GM12874 (cell line): ENCODE data around the gene STAM2.

Experiments used
- TF ChIP-seq, protein P1 (sequence below): IDR thresholded peaks from 2 replicates; pipeline ENCODE4 v1.5.1; 2011; ENCODE audit warnings: low read depth, mild to moderate bottlenecking, control low read depth, low read length, moderate library complexity; ENCODE audit not compliant: insufficient read depth

Gene STAM2

DNA sequence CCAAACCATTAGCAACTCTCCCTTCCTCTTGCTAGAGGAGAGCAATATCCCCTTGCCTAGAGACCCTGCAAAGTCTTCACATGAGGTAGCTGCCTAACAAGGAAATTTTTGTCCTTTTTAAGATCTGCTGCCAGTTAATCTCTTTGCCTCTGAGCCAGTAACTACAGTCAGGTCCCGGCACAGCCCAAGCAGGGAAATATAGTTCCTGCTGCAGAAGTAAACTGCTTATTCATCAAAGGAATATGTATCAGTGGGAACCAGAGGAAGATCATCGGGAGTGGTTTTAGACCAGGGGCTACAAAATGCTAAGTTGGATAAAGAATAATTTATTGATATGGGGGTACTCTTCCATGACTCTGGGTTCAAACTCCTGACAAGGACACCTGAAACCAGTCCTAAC lies 107.3 kb downstream of the STAM2 start:
- TF ChIP-seq, protein P1, sequence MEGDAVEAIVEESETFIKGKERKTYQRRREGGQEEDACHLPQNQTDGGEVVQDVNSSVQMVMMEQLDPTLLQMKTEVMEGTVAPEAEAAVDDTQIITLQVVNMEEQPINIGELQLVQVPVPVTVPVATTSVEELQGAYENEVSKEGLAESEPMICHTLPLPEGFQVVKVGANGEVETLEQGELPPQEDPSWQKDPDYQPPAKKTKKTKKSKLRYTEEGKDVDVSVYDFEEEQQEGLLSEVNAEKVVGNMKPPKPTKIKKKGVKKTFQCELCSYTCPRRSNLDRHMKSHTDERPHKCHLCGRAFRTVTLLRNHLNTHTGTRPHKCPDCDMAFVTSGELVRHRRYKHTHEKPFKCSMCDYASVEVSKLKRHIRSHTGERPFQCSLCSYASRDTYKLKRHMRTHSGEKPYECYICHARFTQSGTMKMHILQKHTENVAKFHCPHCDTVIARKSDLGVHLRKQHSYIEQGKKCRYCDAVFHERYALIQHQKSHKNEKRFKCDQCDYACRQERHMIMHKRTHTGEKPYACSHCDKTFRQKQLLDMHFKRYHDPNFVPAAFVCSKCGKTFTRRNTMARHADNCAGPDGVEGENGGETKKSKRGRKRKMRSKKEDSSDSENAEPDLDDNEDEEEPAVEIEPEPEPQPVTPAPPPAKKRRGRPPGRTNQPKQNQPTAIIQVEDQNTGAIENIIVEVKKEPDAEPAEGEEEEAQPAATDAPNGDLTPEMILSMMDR, result no peak

DNA sequence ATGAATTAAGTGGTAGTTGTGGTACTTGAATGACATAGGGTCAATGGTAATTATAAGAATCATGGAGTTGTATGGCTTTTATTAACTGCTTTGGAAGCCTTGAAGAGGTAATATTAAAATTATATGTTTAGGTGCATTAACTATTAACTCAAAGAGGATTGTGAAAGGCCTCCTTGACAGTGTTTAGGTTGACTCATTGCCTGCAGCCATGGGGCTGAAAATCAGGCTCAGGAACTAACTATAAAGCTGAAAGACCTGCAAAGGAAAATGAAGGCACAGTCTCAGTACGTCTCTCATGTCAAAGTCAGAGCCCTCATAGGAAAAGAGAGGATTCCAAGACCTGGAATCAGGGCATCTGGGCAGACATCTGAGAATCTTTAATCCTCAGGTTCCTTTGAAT lies 107.7 kb downstream of the STAM2 start:
- TF ChIP-seq, protein P1, result no peak
